Measurements from ENCODE around the gene ISM1. TPM values are rescaled to one million over a fixed set of nuclear protein-coding genes. Genes with fewer than 3 reads are reported as not detected.

The ISM1 gene
- total RNA-seq, 2 donors from 2014 or later: 0.59 to 1.3 TPM

- H3K27ac ChIP-seq: no peak overlapping the region
- no peaks in the 10 kb centered on the region for H3K36me3 ChIP-seq
- H3K4me1 ChIP-seq: peaks cover 0 to 23% of the 10 kb centered on the region in 2 donors
- H3K9me3 ChIP-seq: peaks cover 0 to 8% of the 10 kb centered on the region in 2 donors
- no peak for DNase-seq (ENCODE audit: low spot score)
- no peak for TF ChIP-seq CTCF (IDR thresholded peaks at IDR 0.05)
- H3K4me3 ChIP-seq: peak overlapping the region in 1 of 2 donors; percentile 58
- H3K27me3 ChIP-seq: peaks cover 10 to 14% of the 10 kb centered on the region in 2 donors
These were observed 1.2 kb downstream of the ISM1 start for GRCh38 chr20:13222319-13222716.

- no peak for TF ChIP-seq CTCF (IDR thresholded peaks at IDR 0.05)
- no peak for DNase-seq (ENCODE audit: low spot score)
- no peak overlapping the region for H3K27ac ChIP-seq
- H3K4me3 ChIP-seq: no peak overlapping the region
- H3K36me3 ChIP-seq: no peaks in the 10 kb centered on the region
- H3K4me1 ChIP-seq: peaks cover 0 to 23% of the 10 kb centered on the region in 2 donors
- peaks cover 0 to 8% of the 10 kb centered on the region in 2 donors for H3K9me3 ChIP-seq
- peaks cover 10 to 14% of the 10 kb centered on the region in 2 donors for H3K27me3 ChIP-seq
These were observed 2.9 kb downstream of the ISM1 start for GRCh38 chr20:13223736-13224520.

GRCh38 chr20:13226367-13226766, 5.3 kb downstream of the ISM1 start:
- H3K27ac ChIP-seq: no peak overlapping the region
- no peak for DNase-seq (ENCODE audit: low spot score)
- H3K4me3 ChIP-seq: no peak overlapping the region
- TF ChIP-seq CTCF (IDR thresholded peaks at IDR 0.05): no peak
- H3K9me3 ChIP-seq: peaks cover 0 to 8% of the 10 kb centered on the region in 2 donors
- peaks cover 0 to 10% of the 10 kb centered on the region in 2 donors for H3K27me3 ChIP-seq
- peaks cover 0 to 8% of the 10 kb centered on the region in 2 donors for H3K4me1 ChIP-seq
- H3K36me3 ChIP-seq: no peaks in the 10 kb centered on the region

- Histone ChIP-seq H3K4me3 (no peak overlapping the region), H3K27me3 (no peaks in the 10 kb centered on the region), H3K4me1 (no peaks in the 10 kb centered on the region), H3K27ac (no peak overlapping the region), H3K36me3 (no peaks in the 10 kb centered on the region), H3K9me3 (peaks cover 0 to 8% of the 10 kb centered on the region in 2 donors)
- DNase-seq (ENCODE audit: low spot score): no peak
- no peak for TF ChIP-seq CTCF (IDR thresholded peaks at IDR 0.05)
These were observed 7.7 kb downstream of the ISM1 start for GRCh38 chr20:13228771-13229170.

- H3K4me3 ChIP-seq: no peak overlapping the region
- TF ChIP-seq CTCF (IDR thresholded peaks at IDR 0.05): no peak
- peaks cover 0 to 8% of the 10 kb centered on the region in 2 donors for H3K9me3 ChIP-seq
- no peaks in the 10 kb centered on the region for H3K36me3 ChIP-seq
- H3K27me3 ChIP-seq: no peaks in the 10 kb centered on the region
- no peak overlapping the region for H3K27ac ChIP-seq
- no peak for DNase-seq (ENCODE audit: low spot score)
- no peaks in the 10 kb centered on the region for H3K4me1 ChIP-seq
These were observed 8.5 kb downstream of the ISM1 start for GRCh38 chr20:13229538-13229937.

All from right atrium auricular region (tissue), 2 donors.